Mucosa of rectum (tissue), 2 donors: ENCODE data around the gene GPC1.

Source experiments
- H3K27ac ChIP-seq, 2 donors: one replicate each; pipeline ENCODE4 v1.7.0; 2013; ENCODE audit warnings: inconsistent platforms in 2 of 2, low read depth in 2 of 2, low read length in 2 of 2
- H3K27me3 ChIP-seq, 2 donors: one replicate each; pipeline ENCODE4 v1.7.0; 2013; ENCODE audit warnings: low read length in 2 of 2; ENCODE audit not compliant: control insufficient read depth in 2 of 2, insufficient read depth in 2 of 2
- H3K36me3 ChIP-seq, 2 donors: one replicate each; pipeline ENCODE4 v1.7.0; 2013; ENCODE audit warnings: low read length in 2 of 2; ENCODE audit not compliant: control insufficient read depth in 2 of 2, insufficient read depth in 2 of 2
- H3K4me1 ChIP-seq, 2 donors: one replicate each; pipeline ENCODE4 v1.7.0; 2013; ENCODE audit warnings: low read length in 2 of 2, mild to moderate bottlenecking in 1 of 2; ENCODE audit not compliant: control insufficient read depth in 2 of 2, insufficient read depth in 2 of 2
- H3K4me3 ChIP-seq, 2 donors: one replicate each; pipeline ENCODE4 v1.7.0; 2013; ENCODE audit warnings: low read length in 2 of 2
- H3K9ac ChIP-seq, 2 donors: one replicate each; pipeline ENCODE4 v1.7.0; 2013; ENCODE audit warnings: low read length in 2 of 2, low read depth in 1 of 2, mild to moderate bottlenecking in 1 of 2
- H3K9me3 ChIP-seq, 2 donors: one replicate each; pipeline ENCODE4 v1.7.0; 2013; ENCODE audit warnings: low read length in 2 of 2; ENCODE audit not compliant: control insufficient read depth in 2 of 2
- donor health status: healthy.
- donor health status: Normal muscosa, but diverticular disease.

The GPC1 gene

DNA sequence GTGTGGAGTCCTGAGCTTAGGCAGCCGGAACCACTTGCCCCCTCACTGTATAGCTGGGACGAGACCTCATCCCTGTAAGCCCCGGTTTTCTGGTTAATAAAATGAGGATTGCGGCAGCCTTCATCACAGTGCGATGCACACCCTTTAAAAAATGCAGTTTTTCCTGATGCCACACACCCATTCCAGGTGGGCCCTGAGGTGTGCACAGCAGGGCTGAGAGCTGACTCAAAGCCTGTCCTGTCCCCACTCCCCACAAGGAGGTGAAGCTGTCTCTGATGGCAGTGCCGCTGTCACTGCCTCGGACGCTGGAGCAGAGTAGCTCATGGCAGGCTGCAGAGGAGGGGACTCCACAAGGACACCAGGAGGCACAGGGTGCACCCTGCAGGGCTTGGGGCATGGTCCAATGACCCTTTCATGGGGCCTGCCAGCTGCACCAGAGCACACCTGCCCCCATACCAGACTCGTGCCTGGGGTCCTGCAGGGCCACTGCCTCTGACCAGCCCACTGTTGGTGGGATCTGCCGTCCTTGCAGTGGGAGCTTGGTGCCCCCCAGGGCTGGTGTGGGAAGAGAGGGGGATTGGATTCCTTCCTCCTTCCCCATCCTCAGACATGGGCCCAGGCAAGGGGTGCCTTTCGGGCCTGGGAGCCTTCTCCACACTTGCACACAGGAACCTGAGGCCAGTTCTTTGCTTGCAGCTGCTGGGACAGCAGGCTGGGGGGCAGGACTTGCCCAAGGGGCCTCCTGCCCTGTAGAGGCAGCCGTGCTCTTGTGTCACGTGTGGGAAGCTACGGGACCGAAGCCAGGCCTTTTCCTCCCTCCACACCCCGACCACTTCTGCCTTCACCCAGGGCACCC lies 22.8 kb downstream of the GPC1 start:
- H3K9me3 ChIP-seq, result no peaks in the 10 kb centered on the region
- H3K27ac ChIP-seq, result no peak overlapping the region
- H3K4me1 ChIP-seq, result peaks cover 3 to 9% of the 10 kb centered on the region in 2 donors
- no peak overlapping the region for H3K9ac ChIP-seq
- H3K4me3 ChIP-seq, result no peak overlapping the region
- no peaks in the 10 kb centered on the region for H3K36me3 ChIP-seq
- H3K27me3 ChIP-seq, result peaks cover 15 to 26% of the 10 kb centered on the region in 2 donors

DNA sequence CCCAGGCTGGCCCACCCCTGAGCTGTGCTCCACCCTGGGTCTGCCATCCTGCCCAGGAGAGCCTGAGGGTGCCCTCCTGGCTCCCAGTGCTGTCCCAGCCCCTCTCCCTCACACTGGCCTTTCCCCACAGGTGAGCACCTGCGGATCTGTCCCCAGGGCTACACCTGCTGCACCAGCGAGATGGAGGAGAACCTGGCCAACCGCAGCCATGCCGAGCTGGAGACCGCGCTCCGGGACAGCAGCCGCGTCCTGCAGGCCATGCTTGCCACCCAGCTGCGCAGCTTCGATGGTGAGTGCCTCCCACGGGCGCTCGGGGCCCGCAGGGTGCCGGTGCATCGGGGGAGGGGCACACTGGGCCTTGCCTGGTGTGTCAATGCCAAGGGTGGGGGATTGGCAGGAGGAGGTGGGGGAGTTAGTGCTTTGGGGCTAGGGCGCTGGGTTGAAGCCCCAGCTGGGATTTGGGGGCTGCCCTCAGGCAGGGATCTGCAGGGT lies 23.5 kb downstream of the GPC1 start:
- H3K4me1 ChIP-seq, result peaks cover 3 to 9% of the 10 kb centered on the region in 2 donors
- H3K9ac ChIP-seq, result no peak overlapping the region
- no peak overlapping the region for H3K4me3 ChIP-seq
- H3K27me3 ChIP-seq, result peaks cover 15 to 26% of the 10 kb centered on the region in 2 donors
- H3K27ac ChIP-seq, result no peak overlapping the region
- H3K9me3 ChIP-seq, result no peaks in the 10 kb centered on the region
- H3K36me3 ChIP-seq, result peaks cover 3 to 4% of the 10 kb centered on the region in 2 donors

DNA sequence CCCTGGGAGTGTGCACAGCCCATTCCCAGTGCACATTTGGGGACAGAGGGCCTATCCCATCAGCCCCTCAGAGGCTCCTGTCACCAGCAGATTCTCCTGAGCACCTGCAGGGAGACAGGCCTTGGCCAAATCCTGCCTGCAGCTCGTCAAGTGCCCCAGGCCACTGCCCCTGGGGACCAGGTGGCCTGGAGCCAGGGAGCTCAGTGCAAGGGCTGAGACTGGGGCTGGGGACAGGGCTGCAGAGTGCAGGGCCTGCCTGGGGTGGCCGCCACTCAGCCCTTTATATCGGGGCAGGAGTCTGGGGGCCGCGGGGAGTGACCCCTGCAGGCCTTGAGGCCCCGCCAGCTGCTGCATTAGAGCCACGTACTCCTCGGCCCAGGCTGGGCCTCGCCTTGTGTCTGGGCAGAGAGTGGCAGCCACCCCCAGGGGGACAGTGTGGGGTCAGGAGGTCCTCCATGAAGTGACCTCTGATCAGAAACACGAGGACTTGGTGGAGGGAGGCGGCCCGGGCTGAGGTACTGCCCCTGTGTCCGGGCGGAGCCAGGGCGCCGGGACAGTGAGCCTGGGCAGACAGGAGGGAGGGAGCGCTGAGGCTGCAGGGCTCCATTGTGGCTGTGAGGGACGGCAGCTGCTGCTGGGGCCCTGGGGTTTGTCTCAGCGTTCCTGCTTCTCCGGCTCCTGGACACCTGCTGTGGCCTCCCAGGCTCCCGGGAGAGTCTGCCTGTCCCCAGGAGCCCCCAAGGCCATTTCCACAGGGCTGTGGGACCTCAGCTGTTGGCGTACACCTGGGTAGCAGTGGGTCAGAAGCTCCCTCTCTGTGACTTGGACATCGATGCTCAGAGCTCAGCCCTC lies 24.2 kb downstream of the GPC1 start:
- H3K36me3 ChIP-seq, result peaks cover 5 to 6% of the 10 kb centered on the region in 2 donors
- no peak overlapping the region for H3K4me3 ChIP-seq
- peaks cover 0 to 9% of the 10 kb centered on the region in 2 donors for H3K4me1 ChIP-seq
- peaks cover 8 to 21% of the 10 kb centered on the region in 2 donors for H3K27me3 ChIP-seq
- no peak overlapping the region for H3K9ac ChIP-seq
- H3K27ac ChIP-seq, result no peak overlapping the region
- H3K9me3 ChIP-seq, result no peaks in the 10 kb centered on the region

DNA sequence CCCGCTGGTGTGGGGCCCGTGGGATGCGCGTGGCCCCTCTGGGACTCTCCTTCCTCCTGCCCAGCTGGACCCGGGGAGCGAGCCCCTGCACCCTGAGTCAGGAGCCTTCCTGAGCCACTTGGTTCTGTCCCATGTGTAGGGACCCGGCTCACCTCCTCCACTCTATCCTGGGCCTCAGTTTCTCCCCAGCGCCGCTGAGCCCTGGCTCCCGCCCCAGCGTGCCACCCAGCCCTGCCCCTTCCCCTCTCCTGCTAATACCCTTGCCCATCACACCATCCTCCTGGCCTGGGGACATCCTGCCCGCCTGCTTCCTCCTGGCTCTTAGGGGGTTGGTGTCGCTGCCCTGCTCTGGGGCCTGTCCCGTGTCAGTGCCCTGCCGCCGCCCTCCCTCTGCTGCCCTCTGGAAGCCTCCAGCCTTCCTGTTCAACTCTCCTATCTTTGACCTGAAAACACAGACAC lies 24.8 kb downstream of the GPC1 start:
- H3K4me3 ChIP-seq, result no peak overlapping the region
- peaks cover 0 to 9% of the 10 kb centered on the region in 2 donors for H3K4me1 ChIP-seq
- no peaks in the 10 kb centered on the region for H3K9me3 ChIP-seq
- H3K27ac ChIP-seq, result no peak overlapping the region
- H3K36me3 ChIP-seq, result peaks cover 6 to 9% of the 10 kb centered on the region in 2 donors
- peaks cover 1 to 14% of the 10 kb centered on the region in 2 donors for H3K27me3 ChIP-seq
- no peak overlapping the region for H3K9ac ChIP-seq

DNA sequence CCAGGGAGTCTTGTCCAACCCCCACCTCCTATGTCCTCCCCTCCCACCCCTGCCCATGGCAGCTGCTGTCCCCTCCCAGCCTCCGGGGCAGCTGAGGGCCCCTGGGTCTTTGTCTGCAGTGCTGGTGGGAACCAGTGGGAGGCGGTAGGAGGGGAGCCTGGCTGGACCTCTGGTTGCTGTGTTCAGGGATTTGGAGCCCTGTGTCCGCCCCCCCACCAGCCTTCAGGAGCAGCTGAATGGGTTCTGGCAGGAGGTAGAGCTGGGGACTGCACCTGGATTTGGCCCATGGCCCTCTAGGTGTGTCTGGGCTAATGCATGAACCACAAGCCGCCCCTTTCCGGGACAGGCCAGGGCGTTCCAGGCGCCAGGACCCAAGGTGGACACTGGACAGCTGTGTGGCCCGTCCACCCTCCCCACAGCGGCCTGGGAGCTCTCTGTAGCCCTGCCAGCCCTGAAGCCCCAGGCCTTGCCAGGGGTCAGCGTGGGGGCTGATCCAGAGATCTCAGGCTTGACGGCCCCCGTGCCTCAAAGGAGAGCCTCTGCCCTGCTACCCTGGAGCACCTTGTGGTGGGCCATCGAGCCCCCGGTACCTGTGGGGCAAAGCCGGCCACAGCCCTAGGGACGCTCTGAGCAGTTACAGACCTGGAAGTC lies 25.4 kb downstream of the GPC1 start:
- Histone ChIP-seq H3K27me3 (peaks cover 0 to 12% of the 10 kb centered on the region in 2 donors), H3K9ac (no peak overlapping the region), H3K4me3 (no peak overlapping the region), H3K4me1 (peaks cover 0 to 9% of the 10 kb centered on the region in 2 donors), H3K36me3 (peaks cover 6 to 9% of the 10 kb centered on the region in 2 donors), H3K9me3 (no peaks in the 10 kb centered on the region), H3K27ac (no peak overlapping the region)

DNA sequence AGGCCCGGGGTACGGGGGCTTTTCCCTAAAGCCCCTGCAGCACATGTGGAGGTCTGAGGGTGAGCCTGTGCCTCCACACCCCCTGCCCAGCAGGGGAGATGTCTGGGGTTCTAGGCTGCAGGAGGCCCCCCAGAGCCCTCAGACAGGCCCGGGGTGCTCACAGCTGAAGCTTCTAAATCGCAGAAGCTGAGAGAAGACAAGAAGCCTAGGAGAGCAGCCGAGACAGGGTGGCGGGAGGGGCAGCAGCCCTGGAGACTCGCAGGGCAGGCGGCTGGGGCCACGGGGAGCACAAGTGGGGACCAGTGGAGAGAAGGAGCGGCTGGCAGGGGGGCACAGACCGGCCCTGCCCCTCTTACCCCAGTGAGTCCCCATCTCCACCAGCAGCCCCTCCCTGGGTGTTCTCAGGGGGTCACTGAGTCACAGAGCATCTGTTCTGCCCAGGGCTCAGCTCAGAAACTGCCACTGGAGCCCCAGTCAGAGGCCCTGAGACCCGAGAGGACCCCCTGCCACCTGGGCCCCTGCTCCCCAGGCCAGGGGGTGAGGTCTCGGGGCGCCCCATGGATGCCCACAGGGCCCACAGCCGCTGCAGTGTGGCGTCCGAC lies 26.1 kb downstream of the GPC1 start:
- H3K4me1 ChIP-seq, result peaks cover 0 to 9% of the 10 kb centered on the region in 2 donors
- peaks cover 6 to 9% of the 10 kb centered on the region in 2 donors for H3K36me3 ChIP-seq
- H3K27ac ChIP-seq, result no peak overlapping the region

DNA sequence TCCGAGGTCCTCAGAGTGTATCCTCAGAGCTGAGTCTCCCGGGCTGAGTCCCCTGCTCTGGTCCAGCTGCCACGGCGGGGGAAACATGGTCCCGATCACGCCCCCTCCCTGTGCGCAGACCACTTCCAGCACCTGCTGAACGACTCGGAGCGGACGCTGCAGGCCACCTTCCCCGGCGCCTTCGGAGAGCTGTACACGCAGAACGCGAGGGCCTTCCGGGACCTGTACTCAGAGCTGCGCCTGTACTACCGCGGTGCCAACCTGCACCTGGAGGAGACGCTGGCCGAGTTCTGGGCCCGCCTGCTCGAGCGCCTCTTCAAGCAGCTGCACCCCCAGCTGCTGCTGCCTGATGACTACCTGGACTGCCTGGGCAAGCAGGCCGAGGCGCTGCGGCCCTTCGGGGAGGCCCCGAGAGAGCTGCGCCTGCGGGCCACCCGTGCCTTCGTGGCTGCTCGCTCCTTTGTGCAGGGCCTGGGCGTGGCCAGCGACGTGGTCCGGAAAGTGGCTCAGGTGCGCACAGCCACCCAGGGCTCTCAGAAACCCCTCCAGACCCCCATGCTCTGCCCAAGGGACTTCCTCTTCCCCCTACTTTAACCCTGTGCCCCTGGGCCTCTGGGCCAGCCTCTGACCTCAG lies 26.7 kb downstream of the GPC1 start:
- H3K36me3 ChIP-seq, result peaks cover 6 to 9% of the 10 kb centered on the region in 2 donors
- H3K27ac ChIP-seq, result no peak overlapping the region
- H3K4me3 ChIP-seq, result no peak overlapping the region
- H3K27me3 ChIP-seq, result peaks cover 0 to 2% of the 10 kb centered on the region in 2 donors
- no peaks in the 10 kb centered on the region for H3K9me3 ChIP-seq
- peaks cover 0 to 3% of the 10 kb centered on the region in 2 donors for H3K4me1 ChIP-seq
- H3K9ac ChIP-seq, result no peak overlapping the region

More for the DNA sequence above, 26.1 kb downstream of the GPC1 start:
- no peak overlapping the region for H3K4me3 ChIP-seq
- H3K27me3 ChIP-seq, result peaks cover 0 to 7% of the 10 kb centered on the region in 2 donors
- H3K9me3 ChIP-seq, result no peaks in the 10 kb centered on the region
- H3K9ac ChIP-seq, result no peak overlapping the region

DNA sequence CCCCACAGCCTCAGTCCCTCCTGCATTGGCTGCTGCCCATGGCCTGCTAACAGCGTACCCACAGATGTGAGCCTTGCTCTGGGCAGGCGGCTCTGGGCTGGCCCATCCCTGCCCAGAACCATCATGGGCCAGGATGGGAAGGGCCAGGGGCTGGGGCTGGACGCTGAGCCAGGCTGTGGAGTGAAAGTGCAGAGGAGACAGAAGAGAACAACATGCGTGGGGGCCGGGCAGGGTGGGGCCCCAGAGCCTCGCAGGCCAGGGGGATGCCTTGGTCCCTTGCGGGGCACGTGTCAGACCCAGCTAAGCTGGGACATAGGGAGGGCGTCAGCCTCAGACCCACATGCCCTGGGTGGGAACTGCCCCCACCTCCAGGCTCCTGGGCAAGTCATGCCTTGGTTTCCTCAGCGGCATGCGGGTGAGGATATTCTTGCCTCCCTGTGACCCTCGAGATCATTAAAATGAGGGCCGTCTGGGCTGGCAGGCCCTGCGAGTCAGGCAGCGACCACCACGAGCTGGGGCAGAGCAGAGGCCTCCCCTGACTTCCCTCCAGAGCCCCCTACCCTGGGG lies 27.3 kb downstream of the GPC1 start:
- no peak overlapping the region for H3K27ac ChIP-seq
- H3K4me1 ChIP-seq, result no peaks in the 10 kb centered on the region
- no peaks in the 10 kb centered on the region for H3K27me3 ChIP-seq
- H3K9me3 ChIP-seq, result no peaks in the 10 kb centered on the region
- no peak overlapping the region for H3K4me3 ChIP-seq
- H3K36me3 ChIP-seq, result peaks cover 6 to 9% of the 10 kb centered on the region in 2 donors
- H3K9ac ChIP-seq, result no peak overlapping the region
